Stimulated activated CD8-positive, alpha-beta memory T cell treated with anti-CD3 and anti-CD28 coated beads, Interleukin-15, amount 100 ng/mL, for 4 hours (primary cell): ENCODE results near the gene ACSS3.
"Not testable (repeated sequence)": the region's sequence is repeated elsewhere in the genome, so short reads cannot be mapped to it uniquely, and the experiment has no call there.

ENCODE experiments used
- DNase-seq, 2 donors: peaks; one replicate each; pipeline ENCODE4 v3.0.0-alpha.2; 2020; ENCODE audit warnings: low read depth in 2 of 2

Gene ACSS3, protein sequence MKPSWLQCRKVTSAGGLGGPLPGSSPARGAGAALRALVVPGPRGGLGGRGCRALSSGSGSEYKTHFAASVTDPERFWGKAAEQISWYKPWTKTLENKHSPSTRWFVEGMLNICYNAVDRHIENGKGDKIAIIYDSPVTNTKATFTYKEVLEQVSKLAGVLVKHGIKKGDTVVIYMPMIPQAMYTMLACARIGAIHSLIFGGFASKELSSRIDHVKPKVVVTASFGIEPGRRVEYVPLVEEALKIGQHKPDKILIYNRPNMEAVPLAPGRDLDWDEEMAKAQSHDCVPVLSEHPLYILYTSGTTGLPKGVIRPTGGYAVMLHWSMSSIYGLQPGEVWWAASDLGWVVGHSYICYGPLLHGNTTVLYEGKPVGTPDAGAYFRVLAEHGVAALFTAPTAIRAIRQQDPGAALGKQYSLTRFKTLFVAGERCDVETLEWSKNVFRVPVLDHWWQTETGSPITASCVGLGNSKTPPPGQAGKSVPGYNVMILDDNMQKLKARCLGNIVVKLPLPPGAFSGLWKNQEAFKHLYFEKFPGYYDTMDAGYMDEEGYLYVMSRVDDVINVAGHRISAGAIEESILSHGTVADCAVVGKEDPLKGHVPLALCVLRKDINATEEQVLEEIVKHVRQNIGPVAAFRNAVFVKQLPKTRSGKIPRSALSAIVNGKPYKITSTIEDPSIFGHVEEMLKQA

DNA sequence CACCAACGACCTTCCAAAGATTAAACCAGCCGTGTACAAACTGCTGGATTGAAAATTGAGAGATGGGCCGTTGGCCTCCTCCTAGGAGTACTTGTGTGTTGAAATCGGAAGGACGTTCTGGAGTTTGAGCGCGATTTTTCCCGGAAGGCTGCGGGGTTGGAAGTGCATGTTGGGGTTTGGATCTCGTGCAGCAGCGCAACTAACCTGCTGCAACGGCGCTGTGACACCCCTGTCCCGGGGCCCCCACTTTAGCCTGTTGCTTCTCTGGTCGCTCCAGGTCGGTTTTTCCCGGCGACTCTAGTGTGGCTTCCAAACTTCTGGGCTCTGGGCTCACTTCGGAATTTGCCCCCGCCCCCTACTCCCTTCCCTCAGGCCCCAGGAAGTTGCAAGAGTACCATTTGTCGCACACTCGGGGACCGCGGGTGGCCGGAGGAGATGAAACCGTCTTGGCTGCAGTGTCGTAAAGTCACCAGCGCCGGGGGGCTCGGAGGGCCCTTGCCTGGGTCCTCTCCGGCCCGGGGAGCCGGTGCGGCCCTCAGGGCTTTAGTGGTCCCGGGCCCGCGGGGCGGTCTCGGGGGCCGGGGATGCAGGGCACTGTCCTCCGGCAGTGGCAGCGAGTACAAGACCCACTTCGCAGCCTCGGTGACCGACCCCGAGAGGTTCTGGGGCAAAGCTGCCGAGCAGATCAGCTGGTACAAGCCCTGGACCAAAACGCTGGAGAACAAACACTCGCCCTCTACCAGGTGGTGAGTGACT lies at the start of gene ACSS3:
Gene ACSS3, plus strand, starts transcription at position 394 of the 756 bp plus-strand sequence. Its CDS starts 42 bp downstream, at position 436.
- DNase-seq: no peak

- no peak for DNase-seq
Measured at GRCh38 chr12:81034926-81035325, 43.0 kb upstream of the ACSS3 start.

- DNase-seq: no peak
Measured at GRCh38 chr12:81039231-81039630, 38.6 kb upstream of the ACSS3 start.

- no peak for DNase-seq
Measured at GRCh38 chr12:81043979-81044740, 33.7 kb upstream of the ACSS3 start.

- DNase-seq: not testable (repeated sequence)
Measured at GRCh38 chr12:81064971-81065370, 12.9 kb upstream of the ACSS3 start.

DNA sequence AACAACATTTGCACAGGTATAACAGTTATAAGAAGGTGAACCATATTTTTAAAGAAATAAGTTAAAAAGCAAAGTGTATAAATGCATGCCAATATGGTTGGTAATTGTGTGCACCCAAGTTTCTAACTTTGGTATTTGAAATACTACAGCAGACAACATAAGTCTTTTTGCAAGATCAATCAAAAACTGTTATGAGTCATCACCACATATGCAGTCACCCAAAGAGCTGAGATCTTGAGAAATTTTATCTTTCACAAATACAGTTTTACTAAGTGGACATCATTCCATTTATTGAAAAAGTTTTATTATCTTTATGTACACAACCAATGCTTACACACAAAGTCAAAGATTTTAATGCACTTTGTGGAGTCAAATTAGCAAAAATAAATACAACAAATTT lies 7.0 kb upstream of the ACSS3 start:
- DNase-seq: no peak

DNA sequence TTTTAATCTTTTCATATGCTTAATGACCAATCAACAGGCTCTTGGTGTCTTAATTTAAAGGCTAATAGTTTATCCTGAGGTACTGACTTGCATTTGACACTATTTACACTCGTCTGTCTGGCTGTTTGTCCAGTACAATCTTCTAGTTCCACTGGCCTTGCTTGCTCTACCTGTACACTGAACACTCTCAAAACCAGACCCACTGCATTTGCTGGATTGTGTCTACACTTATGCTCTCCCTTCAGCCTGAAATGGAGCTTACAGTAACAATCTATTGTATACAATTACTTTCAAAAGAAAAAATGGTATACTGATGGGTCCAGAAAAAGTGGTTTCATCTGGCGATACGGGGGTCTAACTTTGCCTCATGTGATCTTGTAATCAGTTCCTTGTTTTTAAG lies 2.3 kb upstream of the ACSS3 start:
- no peak for DNase-seq

DNA sequence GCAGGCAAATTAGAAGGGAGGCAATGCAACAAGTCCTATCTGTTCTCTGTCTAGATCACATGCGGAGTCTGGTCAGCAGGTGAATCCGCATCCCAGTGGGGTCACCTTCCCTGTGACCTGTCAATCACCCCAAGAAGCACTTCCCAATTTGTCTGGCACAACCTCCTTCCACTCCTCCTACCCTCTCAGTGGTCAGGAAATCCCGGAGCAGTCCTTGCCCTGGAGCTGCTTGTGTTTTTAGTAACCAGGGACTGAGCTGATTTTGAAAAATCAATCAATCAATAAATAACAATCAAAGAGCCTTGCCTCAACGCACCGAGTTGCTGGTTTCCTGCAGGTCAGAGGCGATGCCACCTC lies 572 bp upstream of the ACSS3 start:
- DNase-seq: no peak

DNA sequence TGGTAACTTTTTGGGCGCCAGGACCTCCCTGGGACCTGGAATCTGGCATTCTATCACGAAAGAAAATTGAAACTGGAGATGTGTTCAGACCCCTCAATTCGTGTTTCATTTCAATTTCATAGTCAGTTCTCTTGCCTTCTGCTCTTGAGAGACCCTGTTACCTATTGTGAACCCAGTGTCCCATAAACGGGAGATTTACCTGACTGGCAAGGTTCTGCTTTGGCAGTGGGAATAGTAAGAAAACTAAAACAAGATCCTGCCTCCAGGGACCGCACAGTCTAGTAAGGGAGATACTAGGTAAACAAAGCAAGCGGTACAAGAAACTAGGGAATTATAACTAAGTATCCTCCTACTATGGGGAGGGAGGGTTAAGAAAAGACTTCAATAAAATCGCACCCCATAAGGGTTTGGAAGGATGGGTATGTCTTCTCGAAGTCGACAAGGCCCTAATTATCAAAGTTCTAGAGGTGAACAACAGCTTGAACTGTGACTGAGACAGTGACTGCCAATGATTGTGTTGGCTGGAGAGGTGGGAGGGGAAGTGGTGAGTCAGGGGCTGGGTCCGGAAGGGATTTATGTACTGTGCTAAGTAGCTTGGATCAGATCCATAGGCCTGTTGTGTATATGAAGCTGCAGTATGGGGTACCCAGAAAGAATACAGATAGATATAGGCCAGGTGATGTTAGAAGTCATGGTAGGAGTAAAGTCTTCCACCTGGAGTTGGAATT lies 754 bp downstream of the ACSS3 start:
- no peak for DNase-seq

GRCh38 chr12:81079280-81080076 lies 1.6 kb downstream of the ACSS3 start:
- no peak for DNase-seq

GRCh38 chr12:81080431-81080983 lies 2.6 kb downstream of the ACSS3 start:
- no peak for DNase-seq

GRCh38 chr12:81081726-81082125 lies 3.8 kb downstream of the ACSS3 start:
- no peak for DNase-seq

GRCh38 chr12:81083018-81083417 lies 5.1 kb downstream of the ACSS3 start:
- no peak for DNase-seq

DNA sequence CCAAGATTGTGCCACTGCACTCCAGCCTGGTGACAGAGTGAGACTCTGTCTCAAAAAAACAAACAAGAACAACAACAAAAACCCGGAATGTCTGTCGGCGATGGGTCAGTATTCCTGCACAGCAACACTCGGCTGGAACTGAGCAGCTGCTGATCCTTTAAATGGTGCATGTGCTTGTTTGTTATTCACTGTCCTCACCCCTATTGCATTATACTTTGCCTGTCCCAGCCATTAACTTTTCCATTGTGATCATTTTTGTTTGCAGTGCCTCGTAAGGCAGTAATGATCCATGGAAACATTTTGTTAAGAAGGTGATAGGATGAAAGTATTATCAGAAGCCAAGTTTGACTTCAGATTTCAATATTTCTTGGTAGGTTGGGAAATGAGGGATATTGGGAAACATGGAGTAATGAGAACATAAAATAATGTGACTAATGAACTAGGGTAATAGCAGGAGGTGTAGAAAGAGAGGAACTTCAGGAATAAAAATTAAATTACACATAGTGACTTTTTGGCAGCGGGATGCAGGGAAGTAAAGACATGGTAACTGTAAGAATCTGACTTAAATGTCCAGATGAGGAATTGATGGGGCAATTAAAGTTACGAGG lies 6.1 kb downstream of the ACSS3 start:
- DNase-seq: no peak

DNA sequence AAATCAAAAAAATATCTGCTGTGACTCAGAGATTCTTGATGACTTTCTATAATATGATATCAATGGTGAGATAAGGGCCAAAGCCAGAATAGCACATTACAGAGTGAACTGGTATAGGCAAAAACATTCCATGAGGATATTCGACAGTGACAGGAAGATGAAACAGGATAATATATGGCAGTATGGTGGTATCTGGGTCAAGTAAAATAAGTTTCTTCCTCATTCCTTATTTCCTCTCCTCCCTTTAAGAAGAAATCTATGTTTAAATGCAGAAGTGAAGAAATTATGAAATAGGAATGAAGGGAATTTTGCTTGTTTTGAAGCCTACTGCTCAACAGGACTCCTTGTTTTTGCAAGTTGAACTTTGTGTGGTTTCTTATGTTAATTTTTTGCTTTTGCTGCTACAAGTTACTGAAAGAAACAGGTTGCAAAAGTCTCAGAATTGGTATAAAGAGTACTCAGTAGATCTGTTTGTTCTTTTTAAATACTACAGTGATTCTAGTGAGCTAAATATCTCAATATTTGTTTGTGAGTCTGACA lies 7.0 kb downstream of the ACSS3 start:
- DNase-seq: no peak

DNA sequence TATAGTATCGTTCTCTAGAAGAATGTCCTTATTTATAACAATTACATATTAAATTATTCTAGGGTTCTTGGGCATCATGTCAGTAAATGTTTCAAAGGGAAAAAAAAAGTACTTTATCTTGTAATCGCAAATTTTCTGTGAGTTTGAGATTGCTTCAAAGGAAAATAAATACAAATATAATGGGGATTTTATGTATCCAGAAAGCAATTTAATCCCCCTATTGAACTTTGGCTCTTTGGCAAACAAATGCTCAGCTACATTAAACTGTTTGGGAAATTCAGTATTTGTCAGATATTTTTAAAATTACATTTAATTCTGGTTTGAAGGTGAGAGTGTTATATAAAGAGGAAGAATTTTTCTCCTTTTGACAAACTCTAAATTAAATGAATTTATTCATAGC lies 8.0 kb downstream of the ACSS3 start:
- no peak for DNase-seq

- DNase-seq: no peak
Measured at GRCh38 chr12:81086342-81086741, 8.5 kb downstream of the ACSS3 start.

GRCh38 chr12:81088221-81088620 lies 10.3 kb downstream of the ACSS3 start:
- DNase-seq: no peak

DNA sequence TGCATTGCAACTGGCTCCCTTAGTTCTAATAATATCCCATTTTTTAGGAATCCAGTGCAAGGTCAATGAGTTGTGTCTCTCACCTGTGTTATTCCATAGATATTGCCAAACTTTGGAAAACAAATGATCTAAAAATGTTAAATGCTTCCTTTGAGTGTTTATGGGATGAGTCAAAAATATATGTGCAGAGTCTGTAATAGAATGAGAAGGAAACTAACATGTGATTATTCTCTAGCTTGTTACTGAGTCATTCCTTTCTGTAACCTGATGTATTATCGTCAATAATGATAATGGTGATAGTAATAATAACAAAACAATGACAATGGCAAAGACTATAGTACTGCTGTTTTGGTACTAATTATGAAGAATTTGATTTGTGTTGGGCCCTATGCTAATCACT lies 11.5 kb downstream of the ACSS3 start:
- no peak for DNase-seq
